HG02884 (cell line): ENCODE measurements around the gene ZNF416.
A peak's percentile ranks its signal among the peaks of the same experiment; 100 is the strongest.

ENCODE experiments used
- ATAC-seq: cut with Tn5 transposase; IDR thresholded peaks from one replicate; pipeline ENCODE4 v1.9.1; 2021; ENCODE audit warnings: mild to moderate bottlenecking, moderate library complexity; ENCODE audit not compliant: unreplicated experiment

The ZNF416 gene

DNA sequence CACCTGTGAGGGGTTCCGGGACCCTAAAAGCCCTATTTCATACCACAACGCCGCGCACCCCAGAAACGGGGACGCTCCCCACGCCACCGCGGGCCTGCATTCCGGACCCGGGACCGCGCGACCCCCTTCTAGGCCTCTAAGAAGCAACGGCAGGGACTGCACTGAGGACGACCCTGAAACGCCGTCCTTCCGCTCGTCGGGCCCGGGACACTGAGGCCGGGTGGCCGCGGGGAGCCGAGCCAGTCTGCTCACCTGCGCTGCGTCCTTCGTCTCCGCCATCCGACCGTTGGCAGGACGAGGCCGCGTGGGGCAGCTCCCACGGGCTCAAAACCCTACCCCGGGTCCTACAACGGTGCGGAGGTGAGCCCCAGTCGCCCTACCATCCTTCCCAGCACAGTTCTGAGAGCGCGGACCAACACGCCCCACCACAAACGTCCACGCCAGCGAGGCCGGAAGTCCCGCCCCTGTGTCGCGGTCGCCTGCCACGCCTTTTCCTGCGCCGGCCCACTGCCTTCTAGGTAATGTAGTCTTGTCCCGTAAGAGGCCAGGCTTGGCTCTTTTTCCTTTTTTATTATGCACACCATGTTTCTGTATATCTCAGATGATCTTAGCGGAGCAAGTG is 19.2 kb downstream of the ZNF416 start, which contains the start of gene ZNF550:
ZNF550 (minus strand) TSS at position 460 of the 622 bp plus-strand sequence; CDS start at position 279, 181 bp downstream.
- ATAC-seq: peak; percentile 86

GRCh38 chr19:57559008-57559403 is 19.7 kb downstream of the ZNF416 start:
- ATAC-seq: peak; percentile 8

- ATAC-seq: no peak
These were observed 20.2 kb downstream of the ZNF416 start for GRCh38 chr19:57558525-57558924.

DNA sequence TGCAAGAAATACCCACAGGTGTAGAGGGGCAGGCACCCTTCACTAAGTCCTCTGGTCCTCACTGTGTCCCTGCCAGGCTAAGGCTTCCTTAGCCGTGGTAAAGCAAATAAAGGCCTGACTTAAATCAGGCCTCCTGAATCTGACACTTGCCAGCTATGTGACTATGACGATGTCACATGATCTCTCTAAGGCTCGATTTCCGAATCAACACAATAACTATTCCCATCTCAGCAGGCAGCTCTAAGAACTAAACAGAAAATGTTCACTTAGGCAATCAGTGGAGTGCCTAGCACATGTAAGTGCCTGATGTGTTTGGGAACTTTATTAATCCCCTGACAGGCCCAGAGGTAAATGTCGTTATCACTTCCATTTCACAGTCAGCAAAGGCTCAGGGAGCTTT is 21.1 kb downstream of the ZNF416 start:
- ATAC-seq: no peak

- ATAC-seq: no peak
These were observed 26.3 kb downstream of the ZNF416 start for GRCh38 chr19:57552432-57552831.

DNA sequence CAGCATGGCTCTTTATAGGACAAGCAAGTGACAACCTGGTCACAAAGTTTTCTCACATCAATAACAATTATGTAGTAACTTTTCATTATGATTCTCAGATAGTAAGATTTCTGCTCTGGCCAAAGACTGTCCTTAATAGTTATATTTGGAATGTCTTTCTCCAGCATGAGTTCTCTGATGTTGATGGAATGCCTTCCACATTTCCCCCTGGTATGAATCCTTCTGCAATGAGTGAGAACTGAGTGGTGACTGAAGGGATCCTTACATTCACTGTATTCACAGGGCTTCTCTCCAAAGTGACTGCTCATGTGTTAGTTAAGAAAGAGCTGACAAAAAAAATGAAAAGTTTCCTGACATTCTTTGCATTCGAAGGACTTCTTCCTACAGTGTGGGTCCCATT is 32.2 kb downstream of the ZNF416 start:
- no peak for ATAC-seq

GRCh38 chr19:57537953-57538547 is 40.7 kb downstream of the ZNF416 start:
- no peak for ATAC-seq

DNA sequence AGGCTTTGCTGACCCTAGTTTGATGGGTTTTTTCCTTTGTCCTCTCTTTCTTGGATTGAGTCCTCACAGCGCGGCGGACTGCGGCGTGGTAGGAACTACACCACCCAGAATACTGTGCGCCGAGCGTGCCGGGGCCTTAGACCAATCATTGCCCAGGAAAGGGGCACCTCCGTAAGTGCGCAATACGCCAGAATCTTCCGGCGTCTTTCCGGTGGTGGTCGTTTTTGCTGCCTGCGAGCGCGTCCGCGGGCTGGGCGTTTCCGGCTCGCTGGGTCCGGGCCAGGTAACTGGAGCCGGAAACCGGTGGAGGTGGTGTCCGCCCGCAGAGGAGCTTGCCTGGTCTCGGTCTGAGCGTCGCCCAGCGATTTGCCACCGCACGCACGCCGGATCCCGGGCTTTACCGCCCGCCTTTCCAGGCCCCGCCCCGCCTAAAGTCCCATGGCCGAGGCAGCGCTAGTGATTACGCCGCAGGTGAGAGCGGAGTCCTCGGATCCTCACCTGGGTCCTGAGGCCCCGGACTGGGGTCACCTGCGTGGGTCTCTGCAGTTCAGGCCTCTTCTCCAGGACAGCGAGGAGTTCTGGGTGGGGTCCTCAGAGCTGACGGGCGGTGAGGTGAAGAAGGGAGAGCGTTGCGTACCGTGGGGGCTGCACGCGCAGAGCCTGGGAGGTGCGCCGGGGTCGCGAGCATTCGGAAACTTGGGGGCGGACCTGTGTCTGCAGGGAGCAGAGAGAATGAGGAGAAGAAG is 51.4 kb downstream of the ZNF416 start, which contains the start of gene ZNF549:
ZNF549 (plus strand) TSS at position 221 of the 746 bp plus-strand sequence; CDS start at position 439, 218 bp downstream.
- peak; percentile 98 for ATAC-seq
